GM12891 (cell line): ENCODE measurements around the gene RPS6KA3.

Experiments used
- DNase-seq: peaks from one replicate; pipeline ENCODE4 v3.0.0; 2011; ENCODE audit warnings: low spot score; ENCODE audit not compliant: insufficient read length
- FAIRE-seq: peaks from 2 replicates; lab custom pipeline; 2011; peaks lifted over from hg19 to GRCh38; lab: Jason Lieb, UNC
- PAX5 ChIP-seq: IDR thresholded peaks from 2 replicates; pipeline ENCODE4 v1.6.1; 2011; ENCODE audit warnings: low read length, moderate library complexity, mild to moderate bottlenecking; ENCODE audit not compliant: insufficient read depth, severe bottlenecking
- POLR2A ChIP-seq: IDR thresholded peaks from 2 replicates; pipeline ENCODE4 v1.6.1; 2011; ENCODE audit warnings: low read depth, low read length, control low read depth
- POLR2AphosphoS5 ChIP-seq: IDR thresholded peaks from 2 replicates; pipeline ENCODE4 v1.6.1; 2011; ENCODE audit warnings: low read depth, low read length, control low read depth
- POU2F2 ChIP-seq: IDR thresholded peaks from 2 replicates; pipeline ENCODE4 v1.6.1; 2011; ENCODE audit warnings: low read depth, mild to moderate bottlenecking, control low read depth, low read length, moderate library complexity
- SPI1 ChIP-seq: IDR thresholded peaks from 2 replicates; pipeline ENCODE4 v1.6.1; 2011; ENCODE audit warnings: low read depth, low read length, control low read depth
- TAF1 ChIP-seq: IDR thresholded peaks from 2 replicates; pipeline ENCODE4 v1.6.1; 2011; ENCODE audit warnings: low read depth, low read length, control low read depth

The RPS6KA3 gene

DNA sequence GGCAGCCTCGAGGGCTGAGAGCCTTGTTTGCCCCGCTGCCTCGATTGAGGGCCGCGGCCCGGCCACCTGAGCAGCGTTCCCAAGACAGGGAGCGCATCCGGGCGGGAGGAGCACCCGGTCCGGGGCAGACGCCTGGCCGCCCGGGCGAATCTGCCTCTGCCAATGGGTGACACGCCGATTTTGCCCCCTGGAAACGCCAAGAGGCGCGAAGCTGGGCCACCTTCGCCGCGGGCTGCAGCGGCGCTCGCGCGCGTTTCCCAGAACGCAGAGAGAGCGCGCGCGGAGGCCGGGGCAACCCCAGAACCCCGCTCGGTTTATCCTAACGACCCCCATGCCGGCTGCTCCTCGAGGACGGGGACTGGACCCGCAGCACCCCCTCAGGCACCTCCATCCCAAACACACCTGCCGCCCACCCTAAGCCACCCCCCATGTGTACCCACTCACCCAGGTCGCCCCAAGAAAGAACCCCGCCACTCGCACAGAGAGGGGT is 150.6 kb downstream of the RPS6KA3 start:
- TF ChIP-seq POLR2A (no peak), SPI1 (no peak), POU2F2 (no peak), POLR2AphosphoS5 (no peak), PAX5 (no peak), TAF1 (no peak)
- no peak for DNase-seq
- no peak for FAIRE-seq

DNA sequence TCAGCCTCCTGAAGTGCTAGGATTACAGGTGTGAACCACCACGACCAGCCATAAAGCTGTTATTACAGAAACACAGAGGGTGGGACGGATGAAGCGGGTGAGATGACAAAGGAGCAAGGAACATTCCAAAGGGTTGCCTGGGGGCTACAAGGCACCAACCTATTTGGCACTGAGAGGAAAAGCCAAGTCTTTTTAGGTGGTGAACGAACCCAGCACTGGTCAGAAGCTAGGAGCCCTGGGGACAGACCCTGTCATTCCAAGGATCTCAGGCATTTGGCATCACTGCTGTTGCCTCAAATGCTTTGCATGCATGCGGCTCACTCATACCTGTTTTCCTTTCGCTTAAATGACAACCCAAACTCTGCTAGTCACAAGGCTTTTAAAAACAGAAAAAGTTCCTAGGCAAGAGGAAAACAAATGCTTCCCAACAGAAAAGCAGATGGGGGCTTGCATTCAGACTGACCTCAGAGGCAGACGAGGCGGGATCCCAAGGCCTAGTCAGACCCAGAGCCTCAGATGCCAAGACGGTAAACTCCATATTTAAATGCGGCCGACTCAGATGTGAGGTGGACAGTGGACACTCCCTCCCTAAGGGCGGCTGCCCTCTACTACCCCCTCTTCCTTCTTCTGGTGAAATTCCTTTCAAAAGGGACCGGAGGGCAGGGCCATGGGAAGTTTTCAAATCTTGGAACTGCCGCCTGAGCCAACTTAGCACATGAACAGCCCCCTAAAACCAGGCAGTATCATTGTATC is 154.5 kb downstream of the RPS6KA3 start:
- no peak for FAIRE-seq
- no peak for DNase-seq
- TF ChIP-seq PAX5 (no peak), POLR2AphosphoS5 (no peak), POLR2A (no peak), TAF1 (no peak), POU2F2 (no peak), SPI1 (no peak)

DNA sequence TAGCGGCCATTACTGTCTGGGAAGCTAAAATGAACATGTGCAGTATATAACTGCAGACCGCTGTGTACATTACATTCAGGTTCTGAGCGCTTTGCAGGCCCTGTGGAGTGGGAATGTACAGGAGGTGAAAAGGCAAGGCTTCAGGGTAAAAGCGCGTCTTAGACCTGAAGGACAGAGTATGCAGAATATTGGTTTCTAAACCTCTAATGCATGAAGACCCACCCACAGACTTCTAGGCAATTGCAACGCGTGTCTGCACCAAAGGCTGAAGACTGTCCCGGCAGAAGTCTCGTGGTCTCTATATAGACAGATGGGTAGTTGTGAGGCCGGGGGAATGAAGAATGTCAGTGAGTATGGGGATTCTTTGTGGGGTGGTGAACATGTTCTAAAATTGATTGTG is 155.4 kb downstream of the RPS6KA3 start:
- DNase-seq (no peak), FAIRE-seq (no peak)
- TF ChIP-seq POLR2AphosphoS5 (no peak), TAF1 (no peak), SPI1 (no peak), PAX5 (no peak), POLR2A (no peak), POU2F2 (no peak)

DNA sequence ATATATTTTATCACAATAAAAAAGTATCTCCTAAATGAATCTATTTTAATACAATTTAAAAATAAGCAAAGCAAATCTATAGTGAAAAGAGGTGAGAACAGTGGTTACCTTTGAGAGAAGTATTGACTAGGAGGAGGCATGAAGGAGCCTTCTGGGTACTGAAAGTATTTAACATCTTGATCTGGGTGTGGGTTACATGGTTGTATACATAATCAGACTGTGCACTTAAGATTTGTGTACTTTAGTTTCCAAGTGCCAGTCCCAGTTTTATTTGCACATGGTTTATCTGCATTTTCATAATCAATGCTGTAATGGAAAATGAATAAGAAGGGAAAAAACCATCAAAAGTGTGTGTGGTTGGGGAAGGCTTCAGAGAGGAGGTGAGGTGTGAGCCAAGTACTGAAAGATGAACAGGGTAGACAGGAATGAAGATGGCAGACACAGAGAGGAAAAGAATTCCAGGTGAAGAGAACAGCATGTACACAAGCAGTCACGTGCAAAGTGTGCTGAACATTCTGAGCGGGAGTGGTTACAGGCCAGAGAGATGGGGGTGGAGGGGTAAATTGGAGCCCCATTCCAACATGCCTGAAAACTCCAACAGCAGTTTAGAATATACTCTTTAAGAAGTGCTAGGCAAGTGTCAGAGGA is 164.7 kb downstream of the RPS6KA3 start:
- TF ChIP-seq POLR2AphosphoS5 (no peak), POLR2A (no peak)
- FAIRE-seq: no peak

More for the DNA sequence above, 164.7 kb downstream of the RPS6KA3 start:
- no peak for DNase-seq
